HEK293 (cell line): ENCODE results near the gene STK39.

Experiments
- CTCF ChIA-PET: fragments of 350-600 bp; formaldehyde crosslinking; extraction: SDS; loops from one replicate; lab custom pipeline; 2021; ENCODE audit warnings: antibody characterized with exemption; lab: Yijun Ruan, JAX
- POLR2A ChIA-PET: fragments of 300-600 bp; formaldehyde crosslinking; extraction: SDS; loops from one replicate; lab custom pipeline; 2020; ENCODE audit warnings: antibody characterized with exemption, inconsistent platforms; lab: Yijun Ruan, JAX
- H3K27ac ChIP-seq: fragments of 200-500 bp; sonication (Bioruptor generic); 2 replicates; pipeline ENCODE4 v1.5.1; 2014; ENCODE audit warnings: low read depth, low read length, control low read depth, inconsistent platforms; ENCODE audit errors: extremely low read depth
- H3K36me3 ChIP-seq, 2 experiments: fragments of 200-500 bp in 1 of 2; sonication (Bioruptor generic) in 1 of 2; 1 replicate in 1 of 2; 2 replicates in 1 of 2; pipeline ENCODE4 v1.5.1; 2014 to 2017; ENCODE audit warnings: inconsistent platforms in 2 of 2, low read length in 2 of 2; ENCODE audit not compliant: control insufficient read depth in 2 of 2, insufficient read depth in 1 of 2
- H3K4me1 ChIP-seq: fragments of 200-500 bp; sonication (Bioruptor generic); 2 replicates; pipeline ENCODE4 v1.5.1; 2014; ENCODE audit warnings: mild to moderate bottlenecking, low read length, inconsistent platforms; ENCODE audit not compliant: control insufficient read depth, insufficient read depth
- H3K4me3 ChIP-seq: 2 replicates; pipeline ENCODE4 v1.5.1; 2011; ENCODE audit warnings: low read depth, mild to moderate bottlenecking, control low read depth, low read length, moderate library complexity
- H3K9me3 ChIP-seq: fragments of 200-500 bp; sonication (Bioruptor generic); 2 replicates; pipeline ENCODE4 v1.5.1; 2014; ENCODE audit warnings: low read depth, low read length, inconsistent platforms; ENCODE audit not compliant: control insufficient read depth, insufficient read depth
- SCRT2 ChIP-seq: fragments of 450-650 bp; formaldehyde crosslinking; IDR thresholded peaks from 2 replicates; pipeline ENCODE4 v1.5.1; 2016; ENCODE audit warnings: missing biosample characterization, missing genetic modification characterization
- ZNF112 ChIP-seq: fragments of 450-650 bp; formaldehyde crosslinking; IDR thresholded peaks from 2 replicates; pipeline ENCODE4 v1.5.0; 2017; ENCODE audit warnings: missing biosample characterization, missing genetic modification characterization
- ZNF274 ChIP-seq, 2 experiments: fragments of 200-500 bp in 1 of 2; fragments of 450-650 bp in 1 of 2; sonication (Bioruptor generic) in 1 of 2; formaldehyde crosslinking in 1 of 2; IDR thresholded peaks; 2 replicates each; pipeline versions ENCODE4 v1.5.1 to v1.6.1; 2014 to 2016; ENCODE audit warnings: borderline replicate concordance in 1 of 2, inconsistent platforms in 1 of 2, low read length in 1 of 2, missing biosample characterization in 1 of 2, missing genetic modification characterization in 1 of 2
- ZNF416 ChIP-seq: fragments of 450-650 bp; formaldehyde crosslinking; IDR thresholded peaks from 2 replicates; pipeline ENCODE4 v1.5.1; 2016; ENCODE audit warnings: missing biosample characterization, missing genetic modification characterization
- TF ChIP-seq, protein P1 (sequence below): fragments of 450-650 bp; formaldehyde crosslinking; IDR thresholded peaks from 2 replicates; pipeline ENCODE4 v1.5.1; 2016; ENCODE audit warnings: missing biosample characterization, missing genetic modification characterization, borderline replicate concordance
- TF ChIP-seq, protein P2 (sequence below): fragments of 450-650 bp; formaldehyde crosslinking; IDR thresholded peaks from 2 replicates; pipeline ENCODE4 v1.5.1; 2016; ENCODE audit warnings: missing biosample characterization, missing genetic modification characterization
- TF ChIP-seq, protein P3 (sequence below): fragments of 450-650 bp; formaldehyde crosslinking; IDR thresholded peaks from 2 replicates; pipeline ENCODE4 v1.5.1; 2016; ENCODE audit warnings: missing biosample characterization, missing genetic modification characterization, borderline replicate concordance
- TF ChIP-seq, protein P4 (sequence below): fragments of 450-650 bp; formaldehyde crosslinking; IDR thresholded peaks from 2 replicates; pipeline ENCODE4 v1.5.1; 2017; ENCODE audit warnings: missing biosample characterization, missing genetic modification characterization

STK39 gene

DNA sequence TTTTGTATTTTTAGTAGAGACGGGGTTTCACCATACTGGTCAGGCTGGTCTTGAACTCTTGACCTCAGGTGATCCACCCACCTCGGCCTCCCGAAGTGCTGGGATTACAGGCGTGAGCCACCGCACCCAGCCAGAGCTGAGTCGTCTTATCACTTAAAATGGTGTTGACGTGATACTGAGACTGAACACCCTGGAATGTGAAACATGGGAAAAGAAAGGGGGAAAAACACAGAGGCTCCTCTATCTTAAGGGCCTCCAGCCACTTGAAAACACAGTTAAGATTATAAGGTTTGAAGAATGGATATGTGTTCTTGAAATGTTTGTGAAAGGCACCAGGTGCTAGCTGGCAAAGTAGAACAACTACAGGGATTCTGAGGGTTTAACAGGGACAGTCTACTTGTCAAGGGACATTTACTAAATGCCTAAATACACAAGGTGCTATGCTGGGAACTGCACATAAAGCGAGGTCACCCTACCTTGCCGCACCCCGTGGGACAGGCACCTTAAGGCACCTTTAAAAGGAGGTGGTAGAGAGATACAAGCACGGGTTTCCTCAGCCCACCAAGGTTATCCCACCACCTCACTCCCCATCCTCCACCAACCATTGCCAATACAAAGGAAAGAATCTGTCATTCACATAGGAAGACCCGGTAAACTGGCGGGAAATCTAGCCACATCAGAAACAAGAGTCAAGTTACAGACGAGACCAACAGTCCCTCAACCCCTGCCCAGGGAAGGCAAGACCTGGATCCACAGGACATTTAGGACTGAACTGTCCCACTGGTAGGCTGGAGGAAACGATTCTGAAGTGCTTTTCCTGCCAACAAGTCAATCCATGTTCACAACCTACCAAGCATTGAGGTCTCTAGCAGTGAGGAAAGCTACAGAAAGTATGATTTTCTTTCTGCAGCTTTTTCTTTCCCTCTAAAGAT, 43.4 kb downstream of the STK39 start (continued):
- TF ChIP-seq, protein P1, sequence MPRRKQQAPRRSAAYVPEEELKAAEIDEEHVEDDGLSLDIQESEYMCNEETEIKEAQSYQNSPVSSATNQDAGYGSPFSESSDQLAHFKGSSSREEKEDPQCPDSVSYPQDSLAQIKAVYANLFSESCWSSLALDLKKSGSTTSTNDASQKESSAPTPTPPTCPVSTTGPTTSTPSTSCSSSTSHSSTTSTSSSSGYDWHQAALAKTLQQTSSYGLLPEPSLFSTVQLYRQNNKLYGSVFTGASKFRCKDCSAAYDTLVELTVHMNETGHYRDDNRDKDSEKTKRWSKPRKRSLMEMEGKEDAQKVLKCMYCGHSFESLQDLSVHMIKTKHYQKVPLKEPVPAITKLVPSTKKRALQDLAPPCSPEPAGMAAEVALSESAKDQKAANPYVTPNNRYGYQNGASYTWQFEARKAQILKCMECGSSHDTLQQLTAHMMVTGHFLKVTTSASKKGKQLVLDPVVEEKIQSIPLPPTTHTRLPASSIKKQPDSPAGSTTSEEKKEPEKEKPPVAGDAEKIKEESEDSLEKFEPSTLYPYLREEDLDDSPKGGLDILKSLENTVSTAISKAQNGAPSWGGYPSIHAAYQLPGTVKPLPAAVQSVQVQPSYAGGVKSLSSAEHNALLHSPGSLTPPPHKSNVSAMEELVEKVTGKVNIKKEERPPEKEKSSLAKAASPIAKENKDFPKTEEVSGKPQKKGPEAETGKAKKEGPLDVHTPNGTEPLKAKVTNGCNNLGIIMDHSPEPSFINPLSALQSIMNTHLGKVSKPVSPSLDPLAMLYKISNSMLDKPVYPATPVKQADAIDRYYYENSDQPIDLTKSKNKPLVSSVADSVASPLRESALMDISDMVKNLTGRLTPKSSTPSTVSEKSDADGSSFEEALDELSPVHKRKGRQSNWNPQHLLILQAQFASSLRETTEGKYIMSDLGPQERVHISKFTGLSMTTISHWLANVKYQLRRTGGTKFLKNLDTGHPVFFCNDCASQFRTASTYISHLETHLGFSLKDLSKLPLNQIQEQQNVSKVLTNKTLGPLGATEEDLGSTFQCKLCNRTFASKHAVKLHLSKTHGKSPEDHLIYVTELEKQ (tag by site-specific recombination): no peak
- TF ChIP-seq SCRT2 (tag by site-specific recombination): no peak
- TF ChIP-seq, protein P2, sequence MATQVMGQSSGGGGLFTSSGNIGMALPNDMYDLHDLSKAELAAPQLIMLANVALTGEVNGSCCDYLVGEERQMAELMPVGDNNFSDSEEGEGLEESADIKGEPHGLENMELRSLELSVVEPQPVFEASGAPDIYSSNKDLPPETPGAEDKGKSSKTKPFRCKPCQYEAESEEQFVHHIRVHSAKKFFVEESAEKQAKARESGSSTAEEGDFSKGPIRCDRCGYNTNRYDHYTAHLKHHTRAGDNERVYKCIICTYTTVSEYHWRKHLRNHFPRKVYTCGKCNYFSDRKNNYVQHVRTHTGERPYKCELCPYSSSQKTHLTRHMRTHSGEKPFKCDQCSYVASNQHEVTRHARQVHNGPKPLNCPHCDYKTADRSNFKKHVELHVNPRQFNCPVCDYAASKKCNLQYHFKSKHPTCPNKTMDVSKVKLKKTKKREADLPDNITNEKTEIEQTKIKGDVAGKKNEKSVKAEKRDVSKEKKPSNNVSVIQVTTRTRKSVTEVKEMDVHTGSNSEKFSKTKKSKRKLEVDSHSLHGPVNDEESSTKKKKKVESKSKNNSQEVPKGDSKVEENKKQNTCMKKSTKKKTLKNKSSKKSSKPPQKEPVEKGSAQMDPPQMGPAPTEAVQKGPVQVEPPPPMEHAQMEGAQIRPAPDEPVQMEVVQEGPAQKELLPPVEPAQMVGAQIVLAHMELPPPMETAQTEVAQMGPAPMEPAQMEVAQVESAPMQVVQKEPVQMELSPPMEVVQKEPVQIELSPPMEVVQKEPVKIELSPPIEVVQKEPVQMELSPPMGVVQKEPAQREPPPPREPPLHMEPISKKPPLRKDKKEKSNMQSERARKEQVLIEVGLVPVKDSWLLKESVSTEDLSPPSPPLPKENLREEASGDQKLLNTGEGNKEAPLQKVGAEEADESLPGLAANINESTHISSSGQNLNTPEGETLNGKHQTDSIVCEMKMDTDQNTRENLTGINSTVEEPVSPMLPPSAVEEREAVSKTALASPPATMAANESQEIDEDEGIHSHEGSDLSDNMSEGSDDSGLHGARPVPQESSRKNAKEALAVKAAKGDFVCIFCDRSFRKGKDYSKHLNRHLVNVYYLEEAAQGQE: no peak

DNA sequence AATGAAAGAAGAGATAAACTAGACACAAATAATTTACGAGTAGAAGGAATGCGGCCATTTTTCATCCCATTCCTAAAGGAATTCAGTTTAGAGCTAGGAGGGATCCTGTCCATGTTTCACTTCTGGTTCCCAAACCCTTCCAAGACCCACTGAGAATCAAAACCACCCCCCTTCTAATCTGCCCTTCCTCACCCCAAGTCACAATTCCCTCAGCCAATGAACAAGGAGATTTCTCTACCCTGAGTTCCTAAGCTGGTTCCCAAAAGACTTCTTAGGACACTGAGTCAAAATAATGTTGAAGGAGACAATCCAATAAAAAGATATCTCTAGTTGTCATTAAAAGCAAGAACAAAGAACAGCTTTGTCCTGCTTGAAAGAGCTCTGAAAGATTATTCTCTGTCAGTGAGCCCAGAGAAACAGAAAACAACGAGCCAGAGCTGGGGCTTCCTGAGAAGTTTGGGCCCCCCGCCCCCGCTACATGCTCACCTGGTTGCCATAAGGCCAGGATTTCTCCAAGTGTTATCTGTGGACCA, 45.7 kb downstream of the STK39 start:
- H3K9me3 ChIP-seq: no peaks in the 10 kb centered on the region
- H3K36me3 ChIP-seq: no peaks in the 10 kb centered on the region
- H3K4me1 ChIP-seq: no peaks in the 10 kb centered on the region; the same call in 1 of the 2 replicates
- POLR2A ChIA-PET: no interaction called here
- CTCF ChIA-PET: interaction anchor here (0.5 to 0.7 kb wide), 2 partner anchors 82 to 447 kb away, joined by 3 read pairs; no protein-coding TSS in a partner anchor
- TF ChIP-seq ZNF112 (no peak), ZNF274 (IDR thresholded peaks at IDR 0.05; ENCODE audit: low read length) (no peak), ZNF274 (tag by site-specific recombination; IDR thresholded peaks at IDR 0.05; ENCODE audit: borderline replicate concordance) (no peak), ZNF416 (no peak)
- TF ChIP-seq, protein P3, sequence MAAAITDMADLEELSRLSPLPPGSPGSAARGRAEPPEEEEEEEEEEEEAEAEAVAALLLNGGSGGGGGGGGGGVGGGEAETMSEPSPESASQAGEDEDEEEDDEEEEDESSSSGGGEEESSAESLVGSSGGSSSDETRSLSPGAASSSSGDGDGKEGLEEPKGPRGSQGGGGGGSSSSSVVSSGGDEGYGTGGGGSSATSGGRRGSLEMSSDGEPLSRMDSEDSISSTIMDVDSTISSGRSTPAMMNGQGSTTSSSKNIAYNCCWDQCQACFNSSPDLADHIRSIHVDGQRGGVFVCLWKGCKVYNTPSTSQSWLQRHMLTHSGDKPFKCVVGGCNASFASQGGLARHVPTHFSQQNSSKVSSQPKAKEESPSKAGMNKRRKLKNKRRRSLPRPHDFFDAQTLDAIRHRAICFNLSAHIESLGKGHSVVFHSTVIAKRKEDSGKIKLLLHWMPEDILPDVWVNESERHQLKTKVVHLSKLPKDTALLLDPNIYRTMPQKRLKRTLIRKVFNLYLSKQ (tag by site-specific recombination): no peak
- TF ChIP-seq, protein P4, sequence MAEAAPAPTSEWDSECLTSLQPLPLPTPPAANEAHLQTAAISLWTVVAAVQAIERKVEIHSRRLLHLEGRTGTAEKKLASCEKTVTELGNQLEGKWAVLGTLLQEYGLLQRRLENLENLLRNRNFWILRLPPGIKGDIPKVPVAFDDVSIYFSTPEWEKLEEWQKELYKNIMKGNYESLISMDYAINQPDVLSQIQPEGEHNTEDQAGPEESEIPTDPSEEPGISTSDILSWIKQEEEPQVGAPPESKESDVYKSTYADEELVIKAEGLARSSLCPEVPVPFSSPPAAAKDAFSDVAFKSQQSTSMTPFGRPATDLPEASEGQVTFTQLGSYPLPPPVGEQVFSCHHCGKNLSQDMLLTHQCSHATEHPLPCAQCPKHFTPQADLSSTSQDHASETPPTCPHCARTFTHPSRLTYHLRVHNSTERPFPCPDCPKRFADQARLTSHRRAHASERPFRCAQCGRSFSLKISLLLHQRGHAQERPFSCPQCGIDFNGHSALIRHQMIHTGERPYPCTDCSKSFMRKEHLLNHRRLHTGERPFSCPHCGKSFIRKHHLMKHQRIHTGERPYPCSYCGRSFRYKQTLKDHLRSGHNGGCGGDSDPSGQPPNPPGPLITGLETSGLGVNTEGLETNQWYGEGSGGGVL: no peak
- H3K4me3 ChIP-seq: no peak overlapping the region
- H3K27ac ChIP-seq: no peak overlapping the region
